H1 (cell line): Measurements from ENCODE around the gene SZT2.

Experiments
- CTBP2 ChIP-seq: IDR thresholded peaks from 2 replicates; pipeline ENCODE4 v1.7.0; 2011; ENCODE audit warnings: borderline replicate concordance, mild to moderate bottlenecking, moderate library complexity, mixed read lengths, low read length; ENCODE audit not compliant: insufficient read depth, insufficient read length
- CTCF ChIP-seq, 3 experiments: IDR thresholded peaks; 1 replicate in 2 of 3; 2 replicates in 1 of 3; pipeline versions ENCODE4 v1.5.1 to v1.6.1; 2011; ENCODE audit warnings: low read length in 3 of 3, mild to moderate bottlenecking in 3 of 3, inconsistent platforms in 2 of 3, low read depth in 1 of 3, moderate library complexity in 1 of 3; ENCODE audit not compliant: insufficient read depth in 1 of 3; ENCODE audit errors: control extremely low read depth in 1 of 3
- EGR1 ChIP-seq: IDR thresholded peaks from 2 replicates; pipeline ENCODE4 v1.6.1; 2011; ENCODE audit warnings: low read depth, low read length, borderline replicate concordance
- POLR2A ChIP-seq, 2 experiments: IDR thresholded peaks; 1 replicate in 1 of 2; 2 replicates in 1 of 2; pipeline ENCODE4 v1.6.1; 2011; ENCODE audit warnings: low read depth in 2 of 2, low read length in 2 of 2, mild to moderate bottlenecking in 2 of 2; ENCODE audit errors: control extremely low read depth in 1 of 2
- RAD21 ChIP-seq, 2 experiments: IDR thresholded peaks in 1 of 2; conservative IDR thresholded peaks in 1 of 2; 2 replicates each; pipeline ENCODE4 v1.6.1; 2011; ENCODE audit warnings: low read depth in 2 of 2, low read length in 2 of 2, improper control_type of control experiment in 1 of 2, inconsistent platforms in 1 of 2, mild to moderate bottlenecking in 1 of 2, moderate library complexity in 1 of 2
- SIN3A ChIP-seq, 2 experiments: IDR thresholded peaks in 1 of 2; conservative IDR thresholded peaks in 1 of 2; 2 replicates each; pipeline ENCODE4 v1.6.1; 2011 to 2012; ENCODE audit warnings: low read length in 2 of 2, improper control_type of control experiment in 1 of 2, low read depth in 1 of 2, mild to moderate bottlenecking in 1 of 2
- TAF1 ChIP-seq: IDR thresholded peaks from 2 replicates; pipeline ENCODE4 v1.6.1; 2011; ENCODE audit warnings: mild to moderate bottlenecking, low read depth, low read length

GRCh38 chr1:43464681-43465504 is 75.2 kb downstream of the SZT2 start:
- TF ChIP-seq RAD21 (IDR thresholded peaks at IDR 0.05 in 1 of 2, conservative IDR thresholded peaks at IDR 0.05 in 1 of 2; ENCODE audit: low read depth in 2 of 2, low read length in 2 of 2) (no peak), SIN3A (conservative IDR thresholded peaks at IDR 0.05 in 1 of 2, IDR thresholded peaks at IDR 0.05 in 1 of 2; ENCODE audit: low read depth in 1 of 2, low read length in 2 of 2) (no peak), POLR2A (IDR thresholded peaks at IDR 0.05; ENCODE audit: control extremely low read depth in 1 of 2, low read depth in 2 of 2, low read length in 2 of 2) (no peak), TAF1 (no peak), CTBP2 (no peak), CTCF (IDR thresholded peaks at IDR 0.05; ENCODE audit: control extremely low read depth in 1 of 3, insufficient read depth in 1 of 3, low read depth in 1 of 3, low read length in 3 of 3) (no peak), EGR1 (no peak)
